ENCODE data around the gene KCNMA1.

Gene KCNMA1

DNA sequence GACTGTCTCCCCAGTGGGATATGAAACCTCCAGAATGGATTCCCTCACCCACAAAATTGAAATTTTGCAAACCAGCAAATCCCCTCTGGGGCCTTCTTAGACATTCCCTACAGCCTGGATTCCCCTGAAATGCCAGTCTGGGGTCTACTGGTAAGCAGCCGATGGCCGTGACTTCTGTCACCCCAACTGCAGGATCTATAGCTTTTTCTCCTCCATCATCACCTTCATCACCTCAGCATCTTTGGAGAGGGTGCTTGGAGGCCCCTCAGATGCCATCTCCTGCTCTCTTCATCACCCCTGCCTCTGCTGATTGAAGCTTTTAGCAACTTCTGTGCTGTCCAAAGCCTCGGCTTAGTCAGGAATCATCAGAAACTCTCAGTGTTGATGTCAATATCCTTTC lies 2.6 kb upstream of the KCNMA1 start:
- H3K36me3 ChIP-seq (ENCODE audit: control insufficient read depth, low read depth, low read length): no peaks in the 10 kb centered on the region
- peaks cover 13% of the 10 kb centered on the region for H3K4me1 ChIP-seq (ENCODE audit: control insufficient read depth, low read depth, low read length)
- H3K27ac ChIP-seq (ENCODE audit: low read length): no peak overlapping the region
- H3K9me3 ChIP-seq (ENCODE audit: control insufficient read depth, low read depth, low read length): peaks cover 3% of the 10 kb centered on the region
- H3K27me3 ChIP-seq (ENCODE audit: control insufficient read depth, insufficient read depth, low read length): peaks cover 60% of the 10 kb centered on the region
- H3K4me3 ChIP-seq (ENCODE audit: low read length): no peak overlapping the region
- H3K9ac ChIP-seq (ENCODE audit: low read length): no peak overlapping the region

DNA sequence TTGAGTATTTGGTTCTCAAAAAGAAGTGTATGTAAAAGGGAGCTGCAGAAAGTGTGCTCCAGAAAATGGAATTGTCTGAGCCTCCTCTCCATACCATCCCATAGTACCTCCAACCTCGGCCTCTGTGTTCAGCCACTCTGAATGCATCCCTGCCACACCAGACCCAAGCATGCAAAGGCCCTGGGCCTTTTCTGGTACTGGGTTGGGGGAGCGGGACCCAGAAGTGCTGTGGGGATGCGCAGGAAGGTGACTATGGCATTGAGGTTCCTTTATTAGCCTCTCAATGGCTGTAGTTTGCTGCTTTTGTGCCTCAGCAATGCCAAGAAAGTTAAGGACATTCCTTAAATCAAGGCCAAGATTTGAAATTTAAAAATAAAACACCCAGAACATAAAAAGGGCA lies 2.1 kb upstream of the KCNMA1 start:
- H3K27ac ChIP-seq (ENCODE audit: low read length): no peak overlapping the region
- peaks cover 3% of the 10 kb centered on the region for H3K9me3 ChIP-seq (ENCODE audit: control insufficient read depth, low read depth, low read length)
- peaks cover 17% of the 10 kb centered on the region for H3K4me1 ChIP-seq (ENCODE audit: control insufficient read depth, low read depth, low read length)
- H3K27me3 ChIP-seq (ENCODE audit: control insufficient read depth, insufficient read depth, low read length): peaks cover 65% of the 10 kb centered on the region
- no peak overlapping the region for H3K4me3 ChIP-seq (ENCODE audit: low read length)
- no peak overlapping the region for H3K9ac ChIP-seq (ENCODE audit: low read length)
- no peaks in the 10 kb centered on the region for H3K36me3 ChIP-seq (ENCODE audit: control insufficient read depth, low read depth, low read length)

DNA sequence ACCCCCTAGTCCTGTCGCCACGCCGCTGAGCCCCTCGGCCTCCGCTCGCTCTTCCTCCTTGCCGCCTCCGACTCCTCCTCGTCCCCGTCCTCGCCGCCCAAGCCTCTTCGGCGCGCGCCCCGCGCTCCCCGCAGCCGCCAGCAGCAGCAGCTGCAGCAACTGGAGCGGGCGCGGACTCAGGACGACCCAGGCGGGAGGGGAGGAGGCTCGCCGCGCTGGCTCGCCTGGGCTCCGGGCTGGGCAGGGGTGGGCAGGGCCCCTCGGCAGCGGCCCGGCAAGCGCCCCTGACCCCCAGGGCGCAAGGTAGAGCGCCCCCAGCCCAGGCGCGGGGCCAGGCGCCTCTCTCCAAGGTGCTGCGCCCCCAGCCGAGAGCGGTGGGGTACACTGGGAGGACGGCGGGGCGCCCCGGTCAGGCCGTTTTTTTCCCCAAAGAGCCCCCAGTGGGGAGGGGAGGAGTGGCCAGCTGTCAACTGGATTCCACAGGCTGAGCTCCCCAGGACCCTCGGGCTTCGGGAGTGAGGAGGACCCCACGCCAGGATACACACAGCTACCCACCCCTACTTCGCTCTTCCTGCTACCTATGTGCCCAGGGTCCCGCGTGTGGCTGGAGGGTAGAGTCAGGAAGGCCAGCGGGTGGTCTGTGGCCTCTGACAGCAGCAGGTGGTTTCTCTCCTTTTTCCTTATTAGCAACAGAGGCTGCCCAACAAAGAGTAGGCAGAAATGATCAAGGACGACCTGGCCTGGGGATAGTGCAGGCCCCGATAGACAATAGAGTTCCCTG lies 903 bp upstream of the KCNMA1 start:
- Histone ChIP-seq H3K27ac (ENCODE audit: low read length) (no peak overlapping the region), H3K36me3 (ENCODE audit: control insufficient read depth, low read depth, low read length) (no peaks in the 10 kb centered on the region), H3K27me3 (ENCODE audit: control insufficient read depth, insufficient read depth, low read length) (peaks cover 76% of the 10 kb centered on the region), H3K4me3 (ENCODE audit: low read length) (peak overlapping the region; percentile 38), H3K9me3 (ENCODE audit: control insufficient read depth, low read depth, low read length) (no peaks in the 10 kb centered on the region), H3K9ac (ENCODE audit: low read length) (no peak overlapping the region), H3K4me1 (ENCODE audit: control insufficient read depth, low read depth, low read length) (peaks cover 17% of the 10 kb centered on the region)

DNA sequence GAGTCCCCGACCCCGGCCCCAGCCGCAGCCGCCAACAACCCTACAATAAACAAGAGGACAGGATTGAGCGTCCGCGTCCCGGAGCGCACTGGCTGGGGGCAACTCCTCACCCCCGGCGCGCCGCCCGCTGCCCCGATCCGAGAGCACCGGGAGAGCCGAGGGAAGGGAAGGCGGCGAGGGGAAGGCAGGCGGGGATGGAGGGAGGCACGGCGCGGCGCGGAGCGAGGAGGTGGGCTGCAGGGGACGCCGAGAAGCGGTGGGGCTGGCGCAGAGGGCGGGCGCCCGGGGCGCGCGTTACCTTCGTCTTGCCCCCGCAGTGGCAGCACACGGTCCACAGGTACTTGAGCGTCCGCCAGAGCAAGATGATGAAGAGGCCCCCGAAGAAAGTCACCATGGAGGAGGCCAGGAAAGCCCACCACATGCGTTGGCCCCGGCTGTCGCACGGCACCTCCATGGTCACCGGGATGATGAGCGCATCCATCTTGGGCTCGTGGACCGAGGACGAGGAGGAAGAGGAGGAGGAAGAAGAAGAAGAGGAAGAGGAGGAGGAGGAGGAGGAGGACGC lies 559 bp downstream of the KCNMA1 start:
- Histone ChIP-seq H3K27me3 (ENCODE audit: control insufficient read depth, insufficient read depth, low read length) (peaks cover 76% of the 10 kb centered on the region), H3K4me1 (ENCODE audit: control insufficient read depth, low read depth, low read length) (peaks cover 17% of the 10 kb centered on the region), H3K27ac (ENCODE audit: low read length) (no peak overlapping the region), H3K9ac (ENCODE audit: low read length) (no peak overlapping the region), H3K36me3 (ENCODE audit: control insufficient read depth, low read depth, low read length) (no peaks in the 10 kb centered on the region), H3K9me3 (ENCODE audit: control insufficient read depth, low read depth, low read length) (no peaks in the 10 kb centered on the region), H3K4me3 (ENCODE audit: low read length) (peak overlapping the region; percentile 70)

DNA sequence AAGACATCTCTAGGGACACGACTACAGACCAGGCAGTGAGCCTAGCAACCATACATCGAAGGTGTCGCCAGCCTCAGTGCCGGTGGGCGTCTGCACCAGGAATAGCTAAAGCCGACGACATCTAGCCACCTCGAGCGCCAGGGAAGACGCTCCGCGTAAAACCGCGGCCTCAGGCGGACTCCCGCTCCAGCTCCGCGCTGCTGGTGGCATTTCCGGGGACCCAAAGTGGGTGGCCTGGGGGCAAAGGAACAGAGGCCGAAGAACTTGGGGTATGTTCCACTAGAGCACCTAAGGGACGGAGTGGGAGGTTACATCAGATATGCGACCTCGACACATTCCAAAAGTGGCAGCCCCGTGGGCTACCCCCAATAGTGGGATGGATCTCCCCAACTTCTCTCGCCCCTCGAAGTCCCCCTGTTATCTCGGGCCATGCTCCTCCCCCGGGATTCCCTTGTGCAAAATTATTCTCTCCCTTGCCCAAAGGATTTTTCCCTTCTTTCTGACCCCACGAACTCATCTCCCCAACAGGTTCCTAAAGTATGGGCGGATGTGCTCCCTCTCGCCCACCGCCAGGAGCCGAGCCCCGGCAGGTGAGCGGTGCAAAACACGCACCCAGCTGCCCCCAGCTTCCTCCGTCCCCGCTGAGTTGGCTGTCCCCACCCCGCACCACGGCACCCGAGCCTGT lies 1.2 kb downstream of the KCNMA1 start:
- no peak overlapping the region for H3K27ac ChIP-seq (ENCODE audit: low read length)
- H3K4me1 ChIP-seq (ENCODE audit: control insufficient read depth, low read depth, low read length): peaks cover 17% of the 10 kb centered on the region
- H3K36me3 ChIP-seq (ENCODE audit: control insufficient read depth, low read depth, low read length): no peaks in the 10 kb centered on the region
- H3K4me3 ChIP-seq (ENCODE audit: low read length): peak overlapping the region; percentile 70
- no peak overlapping the region for H3K9ac ChIP-seq (ENCODE audit: low read length)
- no peaks in the 10 kb centered on the region for H3K9me3 ChIP-seq (ENCODE audit: control insufficient read depth, low read depth, low read length)
- peaks cover 72% of the 10 kb centered on the region for H3K27me3 ChIP-seq (ENCODE audit: control insufficient read depth, insufficient read depth, low read length)

DNA sequence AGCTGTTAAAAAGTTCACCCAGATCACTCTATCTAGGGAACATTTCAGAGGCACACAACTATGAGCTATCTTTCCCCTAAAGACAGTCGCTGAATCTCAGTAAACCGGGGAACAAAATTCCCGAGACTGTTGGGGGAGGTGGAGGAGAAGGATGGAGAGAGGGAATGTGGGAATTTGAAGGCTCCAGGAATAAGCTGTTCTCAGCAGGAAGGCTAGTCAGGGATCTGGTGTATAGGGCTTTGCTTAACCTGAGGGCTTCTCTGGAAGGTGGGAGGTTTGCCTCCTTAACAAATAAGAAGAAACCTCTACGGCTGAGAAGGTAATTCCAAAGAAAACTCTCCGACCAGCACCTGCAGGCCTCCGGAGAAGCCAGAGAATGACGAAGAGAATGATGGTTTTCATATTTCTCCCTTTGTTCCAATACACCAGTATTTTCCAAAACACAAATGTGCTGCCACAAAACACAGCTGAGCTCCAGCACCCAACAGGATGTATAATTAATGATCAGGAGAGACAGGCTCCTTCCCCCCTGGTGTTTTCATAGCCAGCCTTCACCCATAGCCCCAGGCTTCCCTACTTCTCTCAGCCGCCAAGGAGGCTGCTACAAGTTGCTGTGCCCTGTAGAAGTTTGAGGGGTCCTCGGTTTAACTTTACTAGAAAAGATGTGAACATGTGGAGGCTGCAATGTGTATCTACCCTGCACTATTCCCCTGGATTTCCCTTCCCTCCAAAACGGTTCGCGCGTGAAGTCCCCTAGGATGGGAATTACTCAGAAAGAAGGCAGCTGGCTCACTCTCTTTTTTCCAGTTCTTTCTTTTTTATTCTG lies 2.0 kb downstream of the KCNMA1 start:
- no peaks in the 10 kb centered on the region for H3K36me3 ChIP-seq (ENCODE audit: control insufficient read depth, low read depth, low read length)
- H3K27me3 ChIP-seq (ENCODE audit: control insufficient read depth, insufficient read depth, low read length): peaks cover 64% of the 10 kb centered on the region
- H3K4me1 ChIP-seq (ENCODE audit: control insufficient read depth, low read depth, low read length): peaks cover 17% of the 10 kb centered on the region
- H3K27ac ChIP-seq (ENCODE audit: low read length): no peak overlapping the region
- H3K4me3 ChIP-seq (ENCODE audit: low read length): peak overlapping the region; percentile 70
- H3K9me3 ChIP-seq (ENCODE audit: control insufficient read depth, low read depth, low read length): no peaks in the 10 kb centered on the region
- no peak overlapping the region for H3K9ac ChIP-seq (ENCODE audit: low read length)

DNA sequence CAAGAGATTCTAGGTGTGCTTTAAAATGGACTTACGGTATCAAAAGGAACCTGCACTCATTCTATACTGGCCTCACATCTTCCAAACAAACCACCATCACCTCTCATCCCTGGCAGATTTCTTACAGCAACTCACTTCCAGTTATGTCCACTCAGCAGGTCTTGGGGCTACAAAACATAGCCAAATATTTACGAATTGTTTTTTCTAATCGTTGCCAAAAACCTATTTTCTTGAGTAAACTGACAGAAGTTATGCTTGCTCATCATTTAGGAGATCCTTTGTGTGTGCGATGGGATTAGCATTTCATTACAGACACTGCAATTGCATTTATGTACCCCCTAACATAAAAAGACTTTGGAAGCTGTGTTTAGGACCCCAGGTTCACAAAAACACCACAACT lies 2.7 kb downstream of the KCNMA1 start:
- H3K4me3 ChIP-seq (ENCODE audit: low read length): no peak overlapping the region
- no peak overlapping the region for H3K27ac ChIP-seq (ENCODE audit: low read length)
- H3K9me3 ChIP-seq (ENCODE audit: control insufficient read depth, low read depth, low read length): no peaks in the 10 kb centered on the region
- H3K9ac ChIP-seq (ENCODE audit: low read length): no peak overlapping the region
- H3K27me3 ChIP-seq (ENCODE audit: control insufficient read depth, insufficient read depth, low read length): peaks cover 57% of the 10 kb centered on the region
- peaks cover 17% of the 10 kb centered on the region for H3K4me1 ChIP-seq (ENCODE audit: control insufficient read depth, low read depth, low read length)
- H3K36me3 ChIP-seq (ENCODE audit: control insufficient read depth, low read depth, low read length): no peaks in the 10 kb centered on the region

DNA sequence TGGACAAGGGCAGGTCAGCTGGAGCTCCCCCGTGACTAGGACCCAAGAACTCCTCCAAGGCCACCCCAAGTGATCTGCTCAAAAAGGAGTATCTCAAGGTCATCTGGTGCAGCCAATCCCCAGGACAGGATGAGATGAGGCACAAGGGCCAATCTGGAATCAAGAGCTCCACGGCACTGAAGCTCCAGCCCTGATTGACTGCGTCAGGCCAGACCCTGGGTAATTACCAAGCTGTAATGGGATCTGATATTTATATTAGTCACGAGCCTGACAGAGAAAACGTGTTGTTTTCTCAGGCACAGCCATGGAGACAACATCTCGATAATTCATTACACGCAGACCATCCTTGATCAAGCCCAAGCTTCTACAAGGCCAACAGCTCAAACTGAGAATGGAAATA lies 4.2 kb downstream of the KCNMA1 start:
- Histone ChIP-seq H3K4me3 (ENCODE audit: low read length) (no peak overlapping the region), H3K9ac (ENCODE audit: low read length) (no peak overlapping the region), H3K27me3 (ENCODE audit: control insufficient read depth, insufficient read depth, low read length) (peaks cover 42% of the 10 kb centered on the region), H3K4me1 (ENCODE audit: control insufficient read depth, low read depth, low read length) (peaks cover 26% of the 10 kb centered on the region), H3K9me3 (ENCODE audit: control insufficient read depth, low read depth, low read length) (no peaks in the 10 kb centered on the region), H3K36me3 (ENCODE audit: control insufficient read depth, low read depth, low read length) (no peaks in the 10 kb centered on the region), H3K27ac (ENCODE audit: low read length) (no peak overlapping the region)

DNA sequence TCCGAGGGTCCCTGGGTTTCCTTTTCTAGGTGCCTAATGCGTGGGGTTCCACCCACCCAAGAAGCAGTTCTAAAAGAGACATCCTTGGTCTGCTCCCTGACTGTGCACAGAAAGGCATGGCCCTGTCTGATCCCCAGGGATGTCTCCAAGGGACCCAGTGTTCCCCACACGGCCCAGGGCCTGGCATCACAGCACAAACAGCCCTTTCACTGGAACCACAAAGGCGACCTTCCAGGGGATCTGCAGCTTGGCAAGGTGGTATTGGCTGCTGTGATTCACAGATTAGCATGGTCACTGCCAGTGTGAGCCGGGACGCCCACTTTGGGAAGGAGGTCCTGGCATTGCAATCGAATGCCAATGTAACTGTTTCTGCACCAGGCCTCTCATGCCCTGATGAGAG lies 6.4 kb downstream of the KCNMA1 start:
- Histone ChIP-seq H3K4me3 (ENCODE audit: low read length) (no peak overlapping the region), H3K9me3 (ENCODE audit: control insufficient read depth, low read depth, low read length) (no peaks in the 10 kb centered on the region), H3K9ac (ENCODE audit: low read length) (no peak overlapping the region), H3K27ac (ENCODE audit: low read length) (no peak overlapping the region), H3K4me1 (ENCODE audit: control insufficient read depth, low read depth, low read length) (peaks cover 22% of the 10 kb centered on the region), H3K27me3 (ENCODE audit: control insufficient read depth, insufficient read depth, low read length) (peaks cover 26% of the 10 kb centered on the region), H3K36me3 (ENCODE audit: control insufficient read depth, low read depth, low read length) (no peaks in the 10 kb centered on the region)

DNA sequence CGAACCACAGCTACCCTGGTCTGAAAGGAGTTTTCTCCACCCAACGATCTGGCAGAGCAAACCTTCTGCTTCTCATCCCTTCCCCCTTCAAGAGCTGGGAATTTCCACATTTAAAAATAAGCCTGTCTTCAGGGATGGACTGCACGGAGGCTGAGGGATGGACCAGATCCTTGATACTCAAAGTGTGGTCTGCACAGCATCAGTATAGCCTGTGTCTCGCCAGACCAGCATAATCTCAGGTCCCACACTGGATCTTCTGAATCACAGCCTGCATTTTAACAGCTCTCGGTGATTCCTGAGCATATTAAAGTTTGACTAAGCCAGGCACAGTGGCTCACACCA lies 7.1 kb downstream of the KCNMA1 start:
- no peaks in the 10 kb centered on the region for H3K9me3 ChIP-seq (ENCODE audit: control insufficient read depth, low read depth, low read length)
- peaks cover 15% of the 10 kb centered on the region for H3K4me1 ChIP-seq (ENCODE audit: control insufficient read depth, low read depth, low read length)
- H3K36me3 ChIP-seq (ENCODE audit: control insufficient read depth, low read depth, low read length): no peaks in the 10 kb centered on the region
- H3K27me3 ChIP-seq (ENCODE audit: control insufficient read depth, insufficient read depth, low read length): peaks cover 19% of the 10 kb centered on the region
- H3K9ac ChIP-seq (ENCODE audit: low read length): no peak overlapping the region
- H3K4me3 ChIP-seq (ENCODE audit: low read length): no peak overlapping the region
- no peak overlapping the region for H3K27ac ChIP-seq (ENCODE audit: low read length)

DNA sequence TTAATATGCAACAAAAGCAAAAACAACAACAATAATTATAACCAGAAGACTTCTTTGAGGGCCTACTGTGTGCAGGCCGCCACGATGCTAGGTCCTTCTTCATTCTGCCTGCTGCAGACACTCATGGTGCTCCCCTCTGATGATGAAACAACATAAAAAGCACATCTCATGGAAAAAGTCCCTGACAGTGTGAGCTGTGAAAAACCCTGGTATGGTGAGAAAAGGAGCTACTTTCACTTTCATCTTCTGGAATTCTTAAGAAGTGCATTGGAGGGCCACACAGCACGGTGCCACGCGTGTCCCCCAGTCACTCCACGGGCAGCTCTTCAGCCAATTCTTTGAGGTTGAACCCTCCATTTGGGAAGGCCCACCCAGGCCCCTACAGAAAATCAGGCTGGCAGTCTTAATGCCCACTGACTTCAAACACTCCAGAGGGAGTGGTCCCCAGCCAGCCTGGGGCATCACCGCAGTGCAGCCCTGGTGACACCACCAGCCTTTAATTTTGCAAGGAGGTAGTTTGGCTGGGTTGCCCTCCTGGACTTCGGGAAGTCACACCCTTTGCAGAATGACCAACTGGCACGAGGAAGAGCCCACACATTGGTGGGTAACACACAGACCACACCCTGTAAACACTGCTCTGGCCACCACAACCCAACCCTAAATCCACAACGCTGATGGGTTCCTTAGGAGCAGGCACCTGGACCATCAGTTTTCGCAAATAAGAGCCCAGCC lies 7.7 kb downstream of the KCNMA1 start:
- H3K9me3 ChIP-seq (ENCODE audit: control insufficient read depth, low read depth, low read length): no peaks in the 10 kb centered on the region

More for the DNA sequence above, 7.7 kb downstream of the KCNMA1 start:
- Histone ChIP-seq H3K27me3 (ENCODE audit: control insufficient read depth, insufficient read depth, low read length) (peaks cover 13% of the 10 kb centered on the region), H3K4me3 (ENCODE audit: low read length) (no peak overlapping the region), H3K27ac (ENCODE audit: low read length) (no peak overlapping the region), H3K4me1 (ENCODE audit: control insufficient read depth, low read depth, low read length) (peaks cover 11% of the 10 kb centered on the region), H3K9ac (ENCODE audit: low read length) (no peak overlapping the region), H3K36me3 (ENCODE audit: control insufficient read depth, low read depth, low read length) (no peaks in the 10 kb centered on the region)

Data from iPS-18a (cell line).